Astrocyte (in vitro differentiated cells and primary cell): ENCODE measurements around the gene PFKL. TPM values are rescaled to one million over a fixed set of nuclear protein-coding genes. Genes with fewer than 3 reads are reported as not detected.

Experiments used
- DNase-seq: peaks from one replicate; pipeline ENCODE4 v3.0.0-alpha.2; 2010; ENCODE audit warnings: low read depth
- FAIRE-seq: peaks from 2 replicates; lab custom pipeline; 2011; peaks lifted over from hg19 to GRCh38; lab: Jason Lieb, UNC
- H2AFZ ChIP-seq: 2 replicates; pipeline ENCODE4 v1.6.0; 2012; ENCODE audit warnings: low read depth, low read length, inconsistent platforms
- H3K27ac ChIP-seq: 2 replicates; pipeline ENCODE4 v1.5.1; 2011; ENCODE audit warnings: low read depth, low read length, inconsistent platforms
- H3K27me3 ChIP-seq: 2 replicates; pipeline ENCODE4 v1.6.0; 2011; ENCODE audit warnings: low read length, inconsistent platforms; ENCODE audit not compliant: insufficient read depth
- H3K36me3 ChIP-seq: 2 replicates; pipeline ENCODE4 v1.5.1; 2011; ENCODE audit warnings: low read length, inconsistent platforms; ENCODE audit not compliant: insufficient read depth
- H3K4me1 ChIP-seq: 2 replicates; pipeline ENCODE4 v1.5.1; 2011; ENCODE audit warnings: low read length, inconsistent platforms; ENCODE audit not compliant: insufficient read depth
- H3K4me2 ChIP-seq: 2 replicates; pipeline ENCODE4 v1.6.0; 2012; ENCODE audit warnings: low read length, inconsistent platforms
- H3K4me3 ChIP-seq: 2 replicates; pipeline ENCODE4 v1.5.1; 2011; ENCODE audit warnings: low read depth, mild to moderate bottlenecking, low read length, inconsistent platforms; ENCODE audit not compliant: insufficient read depth
- H3K79me2 ChIP-seq: 2 replicates; pipeline ENCODE4 v1.6.0; 2012; ENCODE audit warnings: mild to moderate bottlenecking, low read length, inconsistent platforms; ENCODE audit not compliant: insufficient read depth
- H3K9ac ChIP-seq: 2 replicates; pipeline ENCODE4 v1.6.0; 2012; ENCODE audit warnings: mild to moderate bottlenecking, low read length, inconsistent platforms
- H3K9me3 ChIP-seq: 2 replicates; pipeline ENCODE4 v1.5.1; 2012; ENCODE audit warnings: low read depth, mild to moderate bottlenecking, low read length, inconsistent platforms; ENCODE audit not compliant: insufficient read depth
- H4K20me1 ChIP-seq: 2 replicates; pipeline ENCODE4 v1.6.0; 2012; ENCODE audit warnings: low read length, inconsistent platforms; ENCODE audit not compliant: insufficient read depth
- H3K27ac Mint-ChIP-seq: one replicate; pipeline ENCODE4 v1.8.0; 2021; ENCODE audit warnings: mild to moderate bottlenecking, mixed read lengths; ENCODE audit not compliant: unreplicated experiment
- H3K27me3 Mint-ChIP-seq: one replicate; pipeline ENCODE4 v1.8.0; 2021; ENCODE audit warnings: low read depth, mixed read lengths; ENCODE audit not compliant: unreplicated experiment
- H3K36me3 Mint-ChIP-seq: one replicate; pipeline ENCODE4 v1.8.0; 2021; ENCODE audit warnings: low read depth, mixed read lengths; ENCODE audit not compliant: unreplicated experiment
- H3K4me1 Mint-ChIP-seq: one replicate; pipeline ENCODE4 v1.8.0; 2021; ENCODE audit warnings: low read depth, mixed read lengths; ENCODE audit not compliant: unreplicated experiment
- H3K4me3 Mint-ChIP-seq: one replicate; pipeline ENCODE4 v1.8.0; 2021; ENCODE audit warnings: mild to moderate bottlenecking, moderate library complexity, mixed read lengths; ENCODE audit not compliant: unreplicated experiment
- H3K9me3 Mint-ChIP-seq: one replicate; pipeline ENCODE4 v1.8.0; 2021; ENCODE audit warnings: mild to moderate bottlenecking, mixed read lengths; ENCODE audit not compliant: unreplicated experiment
- CTCF ChIP-seq: IDR thresholded peaks from 2 replicates; pipeline ENCODE4 v1.5.1; 2011; ENCODE audit warnings: low read depth, mild to moderate bottlenecking, inconsistent platforms, low read length, moderate library complexity; ENCODE audit not compliant: insufficient read depth
- EZH2 ChIP-seq: IDR thresholded peaks from 2 replicates; pipeline ENCODE4 v1.6.1; 2012; ENCODE audit warnings: mild to moderate bottlenecking, low read length, inconsistent platforms; ENCODE audit not compliant: insufficient read depth
- total RNA-seq: library from RNA; stranded (reverse); gene quantifications from 2 replicates; pipeline ENCODE4 v1.2.1, GENCODE V29; 2021

Gene PFKL
- total RNA-seq, 1 donor from 2014 or later, result 109 TPM

GRCh38 chr21:44267655-44268142 lies 32.2 kb upstream of the PFKL start:
- Mint-ChIP-seq H3K36me3 (no peaks in the 10 kb centered on the region), H3K9me3 (no peaks in the 10 kb centered on the region), H3K27me3 (peaks cover 14% of the 10 kb centered on the region), H3K27ac (no peak overlapping the region), H3K4me3 (no peak overlapping the region), H3K4me1 (no peaks in the 10 kb centered on the region)
- H3K27me3 ChIP-seq, result no peaks in the 10 kb centered on the region
- H3K9ac ChIP-seq, result no peak overlapping the region
- no peak overlapping the region for H2AFZ ChIP-seq
- TF ChIP-seq CTCF (no peak), EZH2 (no peak)
- no peaks in the 10 kb centered on the region for H3K4me1 ChIP-seq
- no peaks in the 10 kb centered on the region for H4K20me1 ChIP-seq
- no peaks in the 10 kb centered on the region for H3K79me2 ChIP-seq
- no peak for FAIRE-seq
- H3K4me2 ChIP-seq, result no peak overlapping the region
- H3K4me3 ChIP-seq, result no peak overlapping the region
- no peaks in the 10 kb centered on the region for H3K9me3 ChIP-seq
- no peaks in the 10 kb centered on the region for H3K36me3 ChIP-seq
- H3K27ac ChIP-seq, result no peak overlapping the region
- no peak for DNase-seq

GRCh38 chr21:44269090-44269489 lies 30.8 kb upstream of the PFKL start:
- no peak overlapping the region for H3K27ac ChIP-seq
- no peaks in the 10 kb centered on the region for H3K36me3 Mint-ChIP-seq
- no peak overlapping the region for H3K27ac Mint-ChIP-seq
- H4K20me1 ChIP-seq, result no peaks in the 10 kb centered on the region
- H3K9ac ChIP-seq, result no peak overlapping the region
- FAIRE-seq (no peak), DNase-seq (no peak)
- no peaks in the 10 kb centered on the region for H3K27me3 ChIP-seq
- no peaks in the 10 kb centered on the region for H3K36me3 ChIP-seq
- no peak overlapping the region for H3K4me3 ChIP-seq
- no peak overlapping the region for H2AFZ ChIP-seq
- H3K4me3 Mint-ChIP-seq, result no peak overlapping the region
- no peaks in the 10 kb centered on the region for H3K79me2 ChIP-seq
- TF ChIP-seq EZH2, result no peak
- no peaks in the 10 kb centered on the region for H3K9me3 ChIP-seq
- H3K4me2 ChIP-seq, result no peak overlapping the region
- peaks cover 17% of the 10 kb centered on the region for H3K27me3 Mint-ChIP-seq
- no peaks in the 10 kb centered on the region for H3K9me3 Mint-ChIP-seq
- no peaks in the 10 kb centered on the region for H3K4me1 ChIP-seq
- H3K4me1 Mint-ChIP-seq, result no peaks in the 10 kb centered on the region

GRCh38 chr21:44271558-44272283 lies 28.1 kb upstream of the PFKL start:
- no peaks in the 10 kb centered on the region for H3K4me1 Mint-ChIP-seq
- Histone ChIP-seq H2AFZ (no peak overlapping the region), H3K36me3 (no peaks in the 10 kb centered on the region), H3K27me3 (no peaks in the 10 kb centered on the region), H4K20me1 (no peaks in the 10 kb centered on the region), H3K27ac (no peak overlapping the region), H3K4me3 (no peak overlapping the region), H3K4me1 (no peaks in the 10 kb centered on the region), H3K9me3 (no peaks in the 10 kb centered on the region), H3K79me2 (no peaks in the 10 kb centered on the region), H3K9ac (no peak overlapping the region), H3K4me2 (no peak overlapping the region)
- no peaks in the 10 kb centered on the region for H3K9me3 Mint-ChIP-seq
- no peak overlapping the region for H3K4me3 Mint-ChIP-seq
- TF ChIP-seq EZH2, result no peak
- TF ChIP-seq CTCF, result no peak
- H3K36me3 Mint-ChIP-seq, result no peaks in the 10 kb centered on the region
- FAIRE-seq, result no peak
- no peak for DNase-seq
- peaks cover 30% of the 10 kb centered on the region for H3K27me3 Mint-ChIP-seq
- H3K27ac Mint-ChIP-seq, result no peak overlapping the region
